IPS DF 4.7 (cell line): ENCODE data around the gene SHC2.

Experiments used
- DNase-seq: peaks from one replicate; pipeline ENCODE4 v3.0.0-alpha.2; 2013; ENCODE audit warnings: low spot score; ENCODE audit errors: extremely low read depth

The SHC2 gene

GRCh38 chr19:374183-374885, 86.5 kb downstream of the SHC2 start:
- no peak for DNase-seq

- no peak for DNase-seq
Observed at GRCh38 chr19:373391-374182, 87.2 kb downstream of the SHC2 start.

- DNase-seq, result no peak
Observed at GRCh38 chr19:372306-372890, 88.4 kb downstream of the SHC2 start.

GRCh38 chr19:371501-372168, 89.2 kb downstream of the SHC2 start:
- no peak for DNase-seq

- DNase-seq, result no peak
Observed at GRCh38 chr19:370641-371330, 90.0 kb downstream of the SHC2 start.

- no peak for DNase-seq
Observed at GRCh38 chr19:369876-370275, 91.0 kb downstream of the SHC2 start.

- DNase-seq, result no peak
Observed at GRCh38 chr19:369256-369655, 91.6 kb downstream of the SHC2 start.

- no peak for DNase-seq
Observed at GRCh38 chr19:368630-369024, 92.2 kb downstream of the SHC2 start.

GRCh38 chr19:367963-368629, 92.7 kb downstream of the SHC2 start:
- no peak for DNase-seq

- no peak for DNase-seq
Observed at GRCh38 chr19:367561-367960, 93.3 kb downstream of the SHC2 start.

GRCh38 chr19:366951-367350, 93.9 kb downstream of the SHC2 start:
- no peak for DNase-seq
